PC-3 (cell line): ENCODE measurements around the gene CDC25A. TPM values are rescaled to one million over a fixed set of nuclear protein-coding genes. Genes with fewer than 3 reads are reported as not detected.

Experiments
- ATAC-seq: fragments of 200-7000 bp; cut with Tn5 transposase; 2 replicates; pipeline ENCODE4 v1.9.1; 2020; ENCODE audit warnings: mild to moderate bottlenecking, moderate library complexity
- BruUV-seq: library from RNA; stranded (reverse); fragments of 400-500 nt; replicated peaks from 2 replicates; lab custom pipeline; 2021; lab: Mats Ljungman, UMichigan
- CTCF ChIA-PET: fragments of 300-600 bp; sonication (Branson Sonifier 250); formaldehyde crosslinking; loops from one replicate; lab custom pipeline; 2022; ENCODE audit warnings: antibody characterized with exemption; lab: Charles Lee
- POLR2A ChIA-PET: fragments of 300-600 bp; sonication (Branson Sonifier 250); formaldehyde crosslinking; loops from one replicate; lab custom pipeline; 2022; ENCODE audit warnings: antibody characterized with exemption; ENCODE audit not compliant: unreplicated experiment; lab: Charles Lee
- DNase-seq: peaks from one replicate; pipeline ENCODE4 v3.0.0-alpha.2; 2015
- H2AFZ ChIP-seq: fragments of 300-600 bp; sonication (generic); 2 replicates; pipeline ENCODE4 v1.6.0; 2016; ENCODE audit warnings: antibody characterized with exemption, low read length
- H3F3A ChIP-seq: fragments of 300-600 bp; sonication (generic); one replicate; pipeline ENCODE4 v1.6.0; 2017; ENCODE audit warnings: antibody characterized with exemption, low read length, control low read depth, mild to moderate bottlenecking; ENCODE audit not compliant: unreplicated experiment
- H3K27ac ChIP-seq: fragments of 300-600 bp; sonication (generic); 2 replicates; pipeline ENCODE4 v1.5.1; 2016; ENCODE audit warnings: mild to moderate bottlenecking, low read length
- H3K27me3 ChIP-seq: fragments of 300-600 bp; sonication (generic); 2 replicates; pipeline ENCODE4 v1.6.1; 2016; ENCODE audit warnings: low read length, mixed read lengths
- H3K36me3 ChIP-seq: fragments of 300-600 bp; sonication (generic); 2 replicates; pipeline ENCODE4 v1.6.1; 2016; ENCODE audit warnings: low read depth, mixed run types, low read length, mixed read lengths
- H3K4me1 ChIP-seq: fragments of 300-600 bp; sonication (generic); 2 replicates; pipeline ENCODE4 v1.5.1; 2016; ENCODE audit warnings: low read length; ENCODE audit not compliant: insufficient read depth
- H3K4me2 ChIP-seq: fragments of 300-600 bp; sonication (generic); 2 replicates; pipeline ENCODE4 v1.6.0; 2016; ENCODE audit warnings: low read length
- H3K4me3 ChIP-seq: fragments of 300-600 bp; sonication (generic); 2 replicates; pipeline ENCODE4 v1.5.1; 2016; ENCODE audit warnings: mild to moderate bottlenecking, low read length, mixed read lengths
- H3K79me2 ChIP-seq: fragments of 300-600 bp; sonication (generic); 2 replicates; pipeline ENCODE4 v1.6.1; 2017; ENCODE audit warnings: low read length, mixed read lengths
- H3K9ac ChIP-seq: fragments of 300-600 bp; sonication (generic); 2 replicates; pipeline ENCODE4 v1.6.0; 2016; ENCODE audit warnings: mild to moderate bottlenecking, low read length
- H3K9me2 ChIP-seq: fragments of 300-600 bp; sonication (generic); replicated peaks from 2 replicates; pipeline ENCODE4 v1.6.1; 2016; ENCODE audit warnings: mixed run types, low read length, mixed read lengths
- H3K9me3 ChIP-seq: fragments of 300-600 bp; sonication (generic); 2 replicates; pipeline ENCODE4 v1.6.1; 2016; ENCODE audit warnings: low read length, mixed read lengths
- H4K20me1 ChIP-seq: fragments of 300-600 bp; sonication (generic); 2 replicates; pipeline ENCODE4 v1.6.1; 2016; ENCODE audit warnings: low read length, mixed read lengths
- EZH2 ChIP-seq: fragments of 300-600 bp; sonication (generic); IDR thresholded peaks from one replicate; pipeline ENCODE4 v1.6.1; 2017; ENCODE audit warnings: antibody characterized with exemption, mild to moderate bottlenecking, low read length; ENCODE audit not compliant: unreplicated experiment
- EZH2phosphoT487 ChIP-seq: fragments of 300-600 bp; sonication (generic); IDR thresholded peaks from 2 replicates; pipeline ENCODE4 v1.6.1; 2018; ENCODE audit warnings: mild to moderate bottlenecking, antibody characterized with exemption, low read length, borderline replicate concordance
- intact Hi-C: fragments of 100-400 bp; cut with micrococcal nuclease; formaldehyde crosslinking; loops from 2 replicates; pipeline ENCODE4 v1.9.0; 2023
- total RNA-seq: library from RNA; depleted of rRNA; stranded (reverse); fragments of >200 nt; gene quantifications from 2 replicates; pipeline ENCODE4 v1.2.3, GENCODE V29; 2014
- TF ChIP-seq, protein P1 (sequence below): fragments of 300-600 bp; sonication (generic); conservative IDR thresholded peaks from 2 replicates; pipeline ENCODE4 v1.5.1; 2017; ENCODE audit warnings: antibody characterized with exemption, low read depth, mild to moderate bottlenecking, low read length

The CDC25A gene
- total RNA-seq, 1 experiment from 2014 or later: 43.0 TPM

DNA sequence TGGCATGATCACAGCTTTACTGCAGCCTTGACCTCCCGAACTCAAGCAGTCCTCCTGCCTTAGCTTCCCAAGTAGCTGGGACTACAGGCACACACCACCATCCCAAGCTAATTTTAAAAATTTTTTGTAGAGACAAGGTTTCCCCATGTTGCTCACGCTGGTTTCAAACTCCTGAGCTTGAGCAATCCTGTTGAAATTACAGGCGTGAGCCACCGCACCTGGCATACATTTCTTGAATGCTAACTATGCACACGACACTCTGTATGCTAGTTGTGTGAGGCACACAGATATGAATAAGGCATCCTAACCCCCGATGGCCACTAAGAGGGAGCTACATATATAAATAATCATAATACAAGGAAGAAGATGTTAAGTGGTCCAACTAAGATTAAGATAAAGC, 64.9 kb downstream of the CDC25A start:
- intact Hi-C loops: no loop called here
- Histone ChIP-seq H3K36me3 (no peaks in the 10 kb centered on the region), H3K27me3 (no peaks in the 10 kb centered on the region), H3K9me3 (no peaks in the 10 kb centered on the region), H3F3A (no peaks in the 10 kb centered on the region), H3K9ac (no peak overlapping the region), H3K27ac (no peak overlapping the region), H2AFZ (no peak overlapping the region), H4K20me1 (no peaks in the 10 kb centered on the region), H3K9me2 (no peaks in the 10 kb centered on the region), H3K4me2 (no peak overlapping the region), H3K4me3 (no peak overlapping the region), H3K79me2 (no peaks in the 10 kb centered on the region), H3K4me1 (no peaks in the 10 kb centered on the region)
- ChIA-PET POLR2A (interaction anchor here (0.6 kb wide), 1 partner anchor 35 kb away, joined by 3 read pairs; no protein-coding TSS in a partner anchor), CTCF (no interaction called here)
- ATAC-seq (no peak), DNase-seq (no peak)
- BruUV-seq: no TSS peak
- TF ChIP-seq EZH2phosphoT487 (no peak), EZH2 (no peak)
- TF ChIP-seq, protein P1, sequence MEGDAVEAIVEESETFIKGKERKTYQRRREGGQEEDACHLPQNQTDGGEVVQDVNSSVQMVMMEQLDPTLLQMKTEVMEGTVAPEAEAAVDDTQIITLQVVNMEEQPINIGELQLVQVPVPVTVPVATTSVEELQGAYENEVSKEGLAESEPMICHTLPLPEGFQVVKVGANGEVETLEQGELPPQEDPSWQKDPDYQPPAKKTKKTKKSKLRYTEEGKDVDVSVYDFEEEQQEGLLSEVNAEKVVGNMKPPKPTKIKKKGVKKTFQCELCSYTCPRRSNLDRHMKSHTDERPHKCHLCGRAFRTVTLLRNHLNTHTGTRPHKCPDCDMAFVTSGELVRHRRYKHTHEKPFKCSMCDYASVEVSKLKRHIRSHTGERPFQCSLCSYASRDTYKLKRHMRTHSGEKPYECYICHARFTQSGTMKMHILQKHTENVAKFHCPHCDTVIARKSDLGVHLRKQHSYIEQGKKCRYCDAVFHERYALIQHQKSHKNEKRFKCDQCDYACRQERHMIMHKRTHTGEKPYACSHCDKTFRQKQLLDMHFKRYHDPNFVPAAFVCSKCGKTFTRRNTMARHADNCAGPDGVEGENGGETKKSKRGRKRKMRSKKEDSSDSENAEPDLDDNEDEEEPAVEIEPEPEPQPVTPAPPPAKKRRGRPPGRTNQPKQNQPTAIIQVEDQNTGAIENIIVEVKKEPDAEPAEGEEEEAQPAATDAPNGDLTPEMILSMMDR: no peak

GRCh38 chr3:48122504-48122903, 65.7 kb downstream of the CDC25A start:
- Histone ChIP-seq H3K9ac (no peak overlapping the region), H3K4me2 (no peak overlapping the region), H4K20me1 (no peaks in the 10 kb centered on the region), H2AFZ (no peak overlapping the region), H3K4me3 (no peak overlapping the region), H3K79me2 (no peaks in the 10 kb centered on the region), H3K4me1 (no peaks in the 10 kb centered on the region), H3K9me3 (no peaks in the 10 kb centered on the region), H3K27ac (no peak overlapping the region), H3K9me2 (no peaks in the 10 kb centered on the region), H3K36me3 (no peaks in the 10 kb centered on the region), H3K27me3 (no peaks in the 10 kb centered on the region), H3F3A (no peaks in the 10 kb centered on the region)
- intact Hi-C loops: no loop called here
- TF ChIP-seq, protein P1: no peak
- no peak for TF ChIP-seq EZH2
- TF ChIP-seq EZH2phosphoT487: no peak
- ChIA-PET CTCF (no interaction called here), POLR2A (interaction anchor here (0.6 kb wide), 1 partner anchor 18 kb away, joined by 11 read pairs; no protein-coding TSS in a partner anchor)
- BruUV-seq: no TSS peak
- ATAC-seq: no peak
- no peak for DNase-seq

- Histone ChIP-seq H3F3A (no peaks in the 10 kb centered on the region), H3K36me3 (no peaks in the 10 kb centered on the region), H3K79me2 (no peaks in the 10 kb centered on the region), H3K4me2 (no peak overlapping the region), H2AFZ (no peak overlapping the region), H3K4me1 (no peaks in the 10 kb centered on the region), H3K9me3 (no peaks in the 10 kb centered on the region), H3K9ac (no peak overlapping the region), H3K27ac (no peak overlapping the region), H3K9me2 (no peaks in the 10 kb centered on the region), H3K4me3 (no peak overlapping the region), H4K20me1 (no peaks in the 10 kb centered on the region), H3K27me3 (no peaks in the 10 kb centered on the region)
- ChIA-PET CTCF (no interaction called here), POLR2A (no interaction called here)
- TF ChIP-seq EZH2 (no peak), EZH2phosphoT487 (no peak)
- TF ChIP-seq, protein P1: no peak
- no peak for DNase-seq
- intact Hi-C loops: no loop called here
- BruUV-seq: no TSS peak
- no peak for ATAC-seq
These were observed 68.0 kb downstream of the CDC25A start for GRCh38 chr3:48120223-48120622.
